C1 segment of cervical spinal cord (tissue), 14 donors: ENCODE measurements around the gene PALMD.

Experiments used
- DNase-seq, 14 donors: peaks; one replicate each; lab custom pipeline; 2025; lab: John Stamatoyannopoulos, UW

PALMD gene

GRCh38 chr1:99658031-99658290 lies 12.0 kb downstream of the PALMD start:
- no peak for DNase-seq

- DNase-seq, result peak in 1 of 14 donors; percentile 3
Observed at GRCh38 chr1:99659755-99660210, 13.9 kb downstream of the PALMD start.

GRCh38 chr1:99660496-99660895 lies 14.6 kb downstream of the PALMD start:
- DNase-seq, result no peak

- DNase-seq, result no peak
Observed at GRCh38 chr1:99661780-99662179, 15.9 kb downstream of the PALMD start.

GRCh38 chr1:99662539-99663080 lies 16.7 kb downstream of the PALMD start:
- peak in 3 of 14 donors; percentile 8 to 41 (median 9) for DNase-seq

GRCh38 chr1:99663501-99663900 lies 17.6 kb downstream of the PALMD start:
- no peak for DNase-seq

GRCh38 chr1:99665212-99665611 lies 19.3 kb downstream of the PALMD start:
- no peak for DNase-seq

- no peak for DNase-seq
Observed at GRCh38 chr1:99669376-99669775, 23.5 kb downstream of the PALMD start.

GRCh38 chr1:99669821-99670220 lies 23.9 kb downstream of the PALMD start:
- no peak for DNase-seq

- DNase-seq, result no peak
Observed at GRCh38 chr1:99670583-99670982, 24.7 kb downstream of the PALMD start.

- DNase-seq, result no peak
Observed at GRCh38 chr1:99672038-99672437, 26.1 kb downstream of the PALMD start.

- peak in 1 of 14 donors; percentile 1 for DNase-seq
Observed at GRCh38 chr1:99672530-99673213, 26.8 kb downstream of the PALMD start.

GRCh38 chr1:99673315-99673714 lies 27.4 kb downstream of the PALMD start:
- no peak for DNase-seq

- no peak for DNase-seq
Observed at GRCh38 chr1:99674115-99675064, 28.5 kb downstream of the PALMD start.

GRCh38 chr1:99675292-99675691 lies 29.4 kb downstream of the PALMD start:
- DNase-seq, result no peak

GRCh38 chr1:99675994-99676393 lies 30.1 kb downstream of the PALMD start:
- DNase-seq, result no peak

- DNase-seq, result no peak
Observed at GRCh38 chr1:99676876-99677275, 31.0 kb downstream of the PALMD start.

- no peak for DNase-seq
Observed at GRCh38 chr1:99677416-99677815, 31.5 kb downstream of the PALMD start.

GRCh38 chr1:99680270-99680669 lies 34.4 kb downstream of the PALMD start:
- no peak for DNase-seq

GRCh38 chr1:99681583-99681982 lies 35.7 kb downstream of the PALMD start:
- DNase-seq, result no peak

- DNase-seq, result no peak
Observed at GRCh38 chr1:99682291-99682751, 36.4 kb downstream of the PALMD start.

- peak in 9 of 14 donors; percentile 2 to 46 (median 24) for DNase-seq
Observed at GRCh38 chr1:99685516-99686180, 39.7 kb downstream of the PALMD start.
